Activated T-cell treated with anti-CD3 and anti-CD28 coated beads, Interleukin-2, amount 50 U/mL, for 24 hours (primary cell): ENCODE results near the gene NES.
"Not testable (repeated sequence)": the region's sequence is repeated elsewhere in the genome, so short reads cannot be mapped to it uniquely, and the experiment has no call there.

Experiments used
- DNase-seq: peaks from one replicate; pipeline ENCODE4 v3.0.0-alpha.2; 2020
- H3K27ac Mint-ChIP-seq: 2 replicates; pipeline ENCODE4 v1.8.0; 2020; ENCODE audit warnings: mild to moderate bottlenecking, mixed read lengths
- H3K27me3 Mint-ChIP-seq: 2 replicates; pipeline ENCODE4 v1.8.0; 2020; ENCODE audit warnings: mixed read lengths
- H3K36me3 Mint-ChIP-seq: 2 replicates; pipeline ENCODE4 v1.8.0; 2020; ENCODE audit warnings: low read depth, mixed read lengths
- H3K4me1 Mint-ChIP-seq: 2 replicates; pipeline ENCODE4 v1.8.0; 2020; ENCODE audit warnings: low read depth, mixed read lengths
- H3K4me3 Mint-ChIP-seq: 2 replicates; pipeline ENCODE4 v1.8.0; 2020; ENCODE audit warnings: mild to moderate bottlenecking, moderate library complexity, mixed read lengths
- H3K9me3 Mint-ChIP-seq: 2 replicates; pipeline ENCODE4 v1.8.0; 2020; ENCODE audit warnings: mixed read lengths

Gene NES

GRCh38 chr1:156643049-156643777 lies 34.0 kb downstream of the NES start:
- Mint-ChIP-seq H3K4me3 (no peak overlapping the region), H3K27ac (no peak overlapping the region), H3K9me3 (no peaks in the 10 kb centered on the region), H3K4me1 (peaks cover 20% of the 10 kb centered on the region), H3K27me3 (peaks cover 91% of the 10 kb centered on the region), H3K36me3 (no peaks in the 10 kb centered on the region)
- DNase-seq = no peak

GRCh38 chr1:156642265-156643048 lies 34.8 kb downstream of the NES start:
- H3K4me3 Mint-ChIP-seq = peak overlapping the region; percentile 19
- DNase-seq = no peak
- H3K9me3 Mint-ChIP-seq = no peaks in the 10 kb centered on the region
- no peak overlapping the region for H3K27ac Mint-ChIP-seq
- peaks cover 89% of the 10 kb centered on the region for H3K27me3 Mint-ChIP-seq
- H3K36me3 Mint-ChIP-seq = no peaks in the 10 kb centered on the region
- H3K4me1 Mint-ChIP-seq = peaks cover 20% of the 10 kb centered on the region

GRCh38 chr1:156641761-156642264 lies 35.4 kb downstream of the NES start, which contains the start of gene BCAN:
BCAN (plus strand) TSS chr1:156642117; CDS start chr1:156646055, 3,938 bp downstream.
- H3K36me3 Mint-ChIP-seq = no peaks in the 10 kb centered on the region
- peaks cover 20% of the 10 kb centered on the region for H3K4me1 Mint-ChIP-seq
- no peaks in the 10 kb centered on the region for H3K9me3 Mint-ChIP-seq
- H3K27me3 Mint-ChIP-seq = peaks cover 85% of the 10 kb centered on the region
- DNase-seq = no peak
- no peak within 1 kb of the TSS for H3K27ac Mint-ChIP-seq
- peak within 1 kb of the TSS; percentile 19 for H3K4me3 Mint-ChIP-seq

- Mint-ChIP-seq H3K4me1 (peaks cover 20% of the 10 kb centered on the region), H3K9me3 (no peaks in the 10 kb centered on the region), H3K27me3 (peaks cover 85% of the 10 kb centered on the region), H3K4me3 (no peak overlapping the region), H3K27ac (no peak overlapping the region), H3K36me3 (no peaks in the 10 kb centered on the region)
- DNase-seq = no peak
Measured at GRCh38 chr1:156640842-156641706, 36.1 kb downstream of the NES start.

GRCh38 chr1:156639601-156640101 lies 37.6 kb downstream of the NES start:
- no peak overlapping the region for H3K27ac Mint-ChIP-seq
- H3K36me3 Mint-ChIP-seq = no peaks in the 10 kb centered on the region
- no peaks in the 10 kb centered on the region for H3K9me3 Mint-ChIP-seq
- H3K27me3 Mint-ChIP-seq = peaks cover 81% of the 10 kb centered on the region
- no peak for DNase-seq
- H3K4me1 Mint-ChIP-seq = peaks cover 20% of the 10 kb centered on the region
- no peak overlapping the region for H3K4me3 Mint-ChIP-seq

GRCh38 chr1:156638189-156638985 lies 38.8 kb downstream of the NES start:
- no peak for DNase-seq
- Mint-ChIP-seq H3K27me3 (peaks cover 78% of the 10 kb centered on the region), H3K27ac (no peak overlapping the region), H3K36me3 (no peaks in the 10 kb centered on the region), H3K9me3 (no peaks in the 10 kb centered on the region), H3K4me1 (peaks cover 15% of the 10 kb centered on the region), H3K4me3 (no peak overlapping the region)

- Mint-ChIP-seq H3K4me3 (no peak overlapping the region), H3K27me3 (peaks cover 66% of the 10 kb centered on the region), H3K27ac (no peak overlapping the region), H3K9me3 (no peaks in the 10 kb centered on the region), H3K36me3 (no peaks in the 10 kb centered on the region), H3K4me1 (no peaks in the 10 kb centered on the region)
- DNase-seq = no peak
Measured at GRCh38 chr1:156632355-156632754, 44.9 kb downstream of the NES start.

- peaks cover 66% of the 10 kb centered on the region for H3K27me3 Mint-ChIP-seq
- H3K4me3 Mint-ChIP-seq, H3K9me3 Mint-ChIP-seq, H3K4me1 Mint-ChIP-seq, H3K27ac Mint-ChIP-seq, H3K36me3 Mint-ChIP-seq, DNase-seq: not testable (repeated sequence)
Measured at GRCh38 chr1:156631152-156631551, 46.1 kb downstream of the NES start.

GRCh38 chr1:156629823-156630449 lies 47.3 kb downstream of the NES start:
- peaks cover 68% of the 10 kb centered on the region for H3K27me3 Mint-ChIP-seq
- H3K4me1 Mint-ChIP-seq = peaks cover 9% of the 10 kb centered on the region
- DNase-seq = no peak
- no peak overlapping the region for H3K27ac Mint-ChIP-seq
- no peaks in the 10 kb centered on the region for H3K36me3 Mint-ChIP-seq
- no peak overlapping the region for H3K4me3 Mint-ChIP-seq
- H3K9me3 Mint-ChIP-seq = no peaks in the 10 kb centered on the region

GRCh38 chr1:156627313-156627880 lies 49.8 kb downstream of the NES start:
- no peak for DNase-seq
- Mint-ChIP-seq H3K27ac (no peak overlapping the region), H3K27me3 (peaks cover 70% of the 10 kb centered on the region), H3K4me1 (peaks cover 12% of the 10 kb centered on the region), H3K9me3 (no peaks in the 10 kb centered on the region), H3K4me3 (no peak overlapping the region), H3K36me3 (no peaks in the 10 kb centered on the region)

- no peaks in the 10 kb centered on the region for H3K9me3 Mint-ChIP-seq
- peaks cover 12% of the 10 kb centered on the region for H3K4me1 Mint-ChIP-seq
- no peak overlapping the region for H3K27ac Mint-ChIP-seq
- no peaks in the 10 kb centered on the region for H3K36me3 Mint-ChIP-seq
- DNase-seq = no peak
- H3K4me3 Mint-ChIP-seq = no peak overlapping the region
- H3K27me3 Mint-ChIP-seq = peaks cover 71% of the 10 kb centered on the region
Measured at GRCh38 chr1:156626079-156626438, 51.1 kb downstream of the NES start.

- H3K36me3 Mint-ChIP-seq = no peaks in the 10 kb centered on the region
- H3K4me3 Mint-ChIP-seq = peak overlapping the region; percentile 71
- no peak overlapping the region for H3K27ac Mint-ChIP-seq
- peak; percentile 84 for DNase-seq
- no peaks in the 10 kb centered on the region for H3K9me3 Mint-ChIP-seq
- peaks cover 70% of the 10 kb centered on the region for H3K27me3 Mint-ChIP-seq
- H3K4me1 Mint-ChIP-seq = peaks cover 12% of the 10 kb centered on the region
Measured at GRCh38 chr1:156625436-156626078, 51.6 kb downstream of the NES start.
